HepG2 (cell line): ENCODE data around the gene MAP1LC3A. TPM values are rescaled to one million over a fixed set of nuclear protein-coding genes. Genes with fewer than 3 reads are reported as not detected.

Source experiments
- ARNT ChIP-seq: fragments of 450-650 bp; IDR thresholded peaks from 2 replicates; pipeline ENCODE4 v1.6.1; 2017
- JARID2 ChIP-seq: sonication (generic); formaldehyde crosslinking; IDR thresholded peaks from 2 replicates; pipeline ENCODE4 v1.8.1; 2023; ENCODE audit warnings: missing genetic modification reagents, inconsistent platforms; ENCODE audit not compliant: insufficient replicate concordance
- KLF16 ChIP-seq, 2 experiments: sonication (generic) in 1 of 2; formaldehyde crosslinking in 1 of 2; IDR thresholded peaks; 2 replicates each; pipeline versions ENCODE4 v1.6.1 to v1.8.0; 2016 to 2023; ENCODE audit warnings: missing genetic modification reagents in 2 of 2, missing compliant biosample characterization in 1 of 2
- MAFF ChIP-seq: IDR thresholded peaks from 2 replicates; pipeline ENCODE4 v1.6.1; 2011; ENCODE audit warnings: low read depth, low read length, improper control_type of control experiment
- MIXL1 ChIP-seq: IDR thresholded peaks from 2 replicates; pipeline ENCODE4 v1.6.1; 2016
- POLR2G ChIP-seq: fragments of 200-400 bp; formaldehyde crosslinking; IDR thresholded peaks from 2 replicates; pipeline ENCODE4 v1.6.1; 2018; ENCODE audit warnings: mild to moderate bottlenecking, low read depth, low read length, moderate library complexity
- SOX6 ChIP-seq, 2 experiments: fragments of 450-650 bp in 1 of 2; sonication (generic) in 1 of 2; formaldehyde crosslinking in 1 of 2; IDR thresholded peaks; 2 replicates each; pipeline versions ENCODE4 v1.4.0 to v1.6.1; 2017 to 2020; ENCODE audit warnings: antibody characterized with exemption in 1 of 2, mild to moderate bottlenecking in 1 of 2, missing genetic modification reagents in 1 of 2
- TMF1 ChIP-seq: sonication (generic); formaldehyde crosslinking; IDR thresholded peaks from 2 replicates; pipeline ENCODE4 v1.8.1; 2022; ENCODE audit warnings: low read depth, missing genetic modification reagents
- ZNF674 ChIP-seq: sonication (generic); formaldehyde crosslinking; IDR thresholded peaks from 2 replicates; pipeline ENCODE4 v1.5.0; 2020; ENCODE audit warnings: low read depth, mild to moderate bottlenecking, missing genetic modification reagents
- polyA plus RNA-seq, 8 experiments: library from polyadenylated mRNA; depleted of rRNA in 3 of 8; stranded (reverse) in 7 of 8; unstranded in 1 of 8; fragments of >200 nt; fragmentation: Illumina TruSeq in 4 of 8; extraction: Trizol in 4 of 8; gene quantifications; 2 replicates each; pipeline versions ENCODE4 v1.2.1 to v1.2.3, GENCODE V29; 2011 to 2016; ENCODE audit warnings: low read depth in 4 of 8, missing spikeins in 1 of 8, mixed read lengths in 1 of 8; ENCODE audit not compliant: insufficient read depth in 1 of 8
- total RNA-seq, 5 experiments: library from RNA; depleted of rRNA; stranded (reverse); fragments of >200 nt; fragmentation: Illumina TruSeq; extraction: Trizol; gene quantifications; 2 replicates each; pipeline ENCODE4 v1.2.3, GENCODE V29; 2016; ENCODE audit warnings: low read depth in 1 of 5
- TF ChIP-seq, protein P1 (sequence below): sonication (generic); formaldehyde crosslinking; IDR thresholded peaks from 2 replicates; pipeline ENCODE4 v1.4.0; 2020; ENCODE audit warnings: mild to moderate bottlenecking, missing genetic modification reagents
- TF ChIP-seq, protein P2 (sequence below): sonication (generic); formaldehyde crosslinking; IDR thresholded peaks from 2 replicates; pipeline ENCODE4 v1.4.0; 2020; ENCODE audit warnings: mild to moderate bottlenecking, missing genetic modification reagents
- TF ChIP-seq, protein P3 (sequence below): sonication (generic); formaldehyde crosslinking; IDR thresholded peaks from 2 replicates; pipeline ENCODE4 v1.9.0; 2021; ENCODE audit warnings: missing genetic modification reagents, borderline replicate concordance
- TF ChIP-seq, protein P4 (sequence below): sonication (generic); formaldehyde crosslinking; IDR thresholded peaks from 2 replicates; pipeline ENCODE4 v1.5.1; 2020; ENCODE audit warnings: mild to moderate bottlenecking, missing genetic modification reagents

MAP1LC3A gene
- total and polyA plus RNA-seq, 2 of the 13 experiments (the other 11 are each of a cell fraction or from before 2014, with no cell fraction given): not detected

DNA sequence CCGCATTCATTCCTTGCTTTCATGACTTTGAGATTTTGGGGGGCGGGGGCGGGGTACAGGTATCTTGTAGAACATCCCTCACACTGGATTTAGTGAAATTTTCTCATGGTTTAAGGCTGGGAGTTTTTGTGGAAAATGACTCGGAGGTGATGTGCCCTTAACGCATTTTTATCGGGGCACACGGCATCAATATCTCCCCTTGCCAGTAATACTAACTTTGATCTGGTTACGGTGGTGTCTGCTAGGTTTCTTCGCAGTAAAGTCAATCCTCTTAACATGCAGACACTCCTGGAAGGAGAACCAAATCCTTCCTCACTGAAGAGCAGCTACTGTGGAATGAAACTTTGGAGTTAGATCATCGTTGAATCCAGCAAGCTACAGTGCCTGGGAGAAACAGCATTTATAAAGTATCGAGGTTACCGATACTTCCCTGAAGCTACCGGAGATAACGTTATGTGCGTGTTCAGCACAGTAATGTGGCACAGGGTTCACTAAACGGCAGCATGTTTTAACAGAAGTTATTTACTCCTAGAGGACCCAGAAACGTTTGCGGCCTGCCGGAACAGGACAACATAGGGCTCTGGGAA is 43.5 kb upstream of the MAP1LC3A start (continued):
- TF ChIP-seq, protein P1, sequence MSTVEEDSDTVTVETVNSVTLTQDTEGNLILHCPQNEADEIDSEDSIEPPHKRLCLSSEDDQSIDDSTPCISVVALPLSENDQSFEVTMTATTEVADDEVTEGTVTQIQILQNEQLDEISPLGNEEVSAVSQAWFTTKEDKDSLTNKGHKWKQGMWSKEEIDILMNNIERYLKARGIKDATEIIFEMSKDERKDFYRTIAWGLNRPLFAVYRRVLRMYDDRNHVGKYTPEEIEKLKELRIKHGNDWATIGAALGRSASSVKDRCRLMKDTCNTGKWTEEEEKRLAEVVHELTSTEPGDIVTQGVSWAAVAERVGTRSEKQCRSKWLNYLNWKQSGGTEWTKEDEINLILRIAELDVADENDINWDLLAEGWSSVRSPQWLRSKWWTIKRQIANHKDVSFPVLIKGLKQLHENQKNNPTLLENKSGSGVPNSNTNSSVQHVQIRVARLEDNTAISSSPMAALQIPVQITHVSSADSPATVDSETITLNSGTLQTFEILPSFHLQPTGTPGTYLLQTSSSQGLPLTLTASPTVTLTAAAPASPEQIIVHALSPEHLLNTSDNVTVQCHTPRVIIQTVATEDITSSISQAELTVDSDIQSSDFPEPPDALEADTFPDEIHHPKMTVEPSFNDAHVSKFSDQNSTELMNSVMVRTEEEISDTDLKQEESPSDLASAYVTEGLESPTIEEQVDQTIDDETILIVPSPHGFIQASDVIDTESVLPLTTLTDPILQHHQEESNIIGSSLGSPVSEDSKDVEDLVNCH (CRISPR knock-in tag): 0 out of 2 replicates have a peak, but pooled peaks have one; percentile 48
- TF ChIP-seq POLR2G (0 out of 2 replicates have a peak, but pooled peaks have one; percentile 52), ARNT (no peak), ZNF674 (no peak), MIXL1 (CRISPR knock-in tag) (no peak; the same call in 1 of the 2 replicates), JARID2 (CRISPR knock-in tag) (peak; percentile 68), TMF1 (CRISPR knock-in tag) (peak; percentile 22; the same call in 1 of the 2 replicates), KLF16 (CRISPR knock-in tag; IDR thresholded peaks at IDR 0.05) (peak in 1 of 2 experiments; percentile 69; a peak in 1 of 4 replicates), SOX6 (IDR thresholded peaks at IDR 0.05) (no peak), SOX6 (CRISPR knock-in tag; IDR thresholded peaks at IDR 0.05) (no peak), MAFF (no peak)
- TF ChIP-seq, protein P2, sequence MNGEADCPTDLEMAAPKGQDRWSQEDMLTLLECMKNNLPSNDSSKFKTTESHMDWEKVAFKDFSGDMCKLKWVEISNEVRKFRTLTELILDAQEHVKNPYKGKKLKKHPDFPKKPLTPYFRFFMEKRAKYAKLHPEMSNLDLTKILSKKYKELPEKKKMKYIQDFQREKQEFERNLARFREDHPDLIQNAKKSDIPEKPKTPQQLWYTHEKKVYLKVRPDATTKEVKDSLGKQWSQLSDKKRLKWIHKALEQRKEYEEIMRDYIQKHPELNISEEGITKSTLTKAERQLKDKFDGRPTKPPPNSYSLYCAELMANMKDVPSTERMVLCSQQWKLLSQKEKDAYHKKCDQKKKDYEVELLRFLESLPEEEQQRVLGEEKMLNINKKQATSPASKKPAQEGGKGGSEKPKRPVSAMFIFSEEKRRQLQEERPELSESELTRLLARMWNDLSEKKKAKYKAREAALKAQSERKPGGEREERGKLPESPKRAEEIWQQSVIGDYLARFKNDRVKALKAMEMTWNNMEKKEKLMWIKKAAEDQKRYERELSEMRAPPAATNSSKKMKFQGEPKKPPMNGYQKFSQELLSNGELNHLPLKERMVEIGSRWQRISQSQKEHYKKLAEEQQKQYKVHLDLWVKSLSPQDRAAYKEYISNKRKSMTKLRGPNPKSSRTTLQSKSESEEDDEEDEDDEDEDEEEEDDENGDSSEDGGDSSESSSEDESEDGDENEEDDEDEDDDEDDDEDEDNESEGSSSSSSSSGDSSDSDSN (CRISPR knock-in tag): no peak; the same call in 1 of the 2 replicates
- TF ChIP-seq, protein P3, sequence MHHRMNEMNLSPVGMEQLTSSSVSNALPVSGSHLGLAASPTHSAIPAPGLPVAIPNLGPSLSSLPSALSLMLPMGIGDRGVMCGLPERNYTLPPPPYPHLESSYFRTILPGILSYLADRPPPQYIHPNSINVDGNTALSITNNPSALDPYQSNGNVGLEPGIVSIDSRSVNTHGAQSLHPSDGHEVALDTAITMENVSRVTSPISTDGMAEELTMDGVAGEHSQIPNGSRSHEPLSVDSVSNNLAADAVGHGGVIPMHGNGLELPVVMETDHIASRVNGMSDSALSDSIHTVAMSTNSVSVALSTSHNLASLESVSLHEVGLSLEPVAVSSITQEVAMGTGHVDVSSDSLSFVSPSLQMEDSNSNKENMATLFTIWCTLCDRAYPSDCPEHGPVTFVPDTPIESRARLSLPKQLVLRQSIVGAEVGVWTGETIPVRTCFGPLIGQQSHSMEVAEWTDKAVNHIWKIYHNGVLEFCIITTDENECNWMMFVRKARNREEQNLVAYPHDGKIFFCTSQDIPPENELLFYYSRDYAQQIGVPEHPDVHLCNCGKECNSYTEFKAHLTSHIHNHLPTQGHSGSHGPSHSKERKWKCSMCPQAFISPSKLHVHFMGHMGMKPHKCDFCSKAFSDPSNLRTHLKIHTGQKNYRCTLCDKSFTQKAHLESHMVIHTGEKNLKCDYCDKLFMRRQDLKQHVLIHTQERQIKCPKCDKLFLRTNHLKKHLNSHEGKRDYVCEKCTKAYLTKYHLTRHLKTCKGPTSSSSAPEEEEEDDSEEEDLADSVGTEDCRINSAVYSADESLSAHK (CRISPR knock-in tag): peak; percentile 69; the same call in 1 of the 2 replicates
- TF ChIP-seq, protein P4, sequence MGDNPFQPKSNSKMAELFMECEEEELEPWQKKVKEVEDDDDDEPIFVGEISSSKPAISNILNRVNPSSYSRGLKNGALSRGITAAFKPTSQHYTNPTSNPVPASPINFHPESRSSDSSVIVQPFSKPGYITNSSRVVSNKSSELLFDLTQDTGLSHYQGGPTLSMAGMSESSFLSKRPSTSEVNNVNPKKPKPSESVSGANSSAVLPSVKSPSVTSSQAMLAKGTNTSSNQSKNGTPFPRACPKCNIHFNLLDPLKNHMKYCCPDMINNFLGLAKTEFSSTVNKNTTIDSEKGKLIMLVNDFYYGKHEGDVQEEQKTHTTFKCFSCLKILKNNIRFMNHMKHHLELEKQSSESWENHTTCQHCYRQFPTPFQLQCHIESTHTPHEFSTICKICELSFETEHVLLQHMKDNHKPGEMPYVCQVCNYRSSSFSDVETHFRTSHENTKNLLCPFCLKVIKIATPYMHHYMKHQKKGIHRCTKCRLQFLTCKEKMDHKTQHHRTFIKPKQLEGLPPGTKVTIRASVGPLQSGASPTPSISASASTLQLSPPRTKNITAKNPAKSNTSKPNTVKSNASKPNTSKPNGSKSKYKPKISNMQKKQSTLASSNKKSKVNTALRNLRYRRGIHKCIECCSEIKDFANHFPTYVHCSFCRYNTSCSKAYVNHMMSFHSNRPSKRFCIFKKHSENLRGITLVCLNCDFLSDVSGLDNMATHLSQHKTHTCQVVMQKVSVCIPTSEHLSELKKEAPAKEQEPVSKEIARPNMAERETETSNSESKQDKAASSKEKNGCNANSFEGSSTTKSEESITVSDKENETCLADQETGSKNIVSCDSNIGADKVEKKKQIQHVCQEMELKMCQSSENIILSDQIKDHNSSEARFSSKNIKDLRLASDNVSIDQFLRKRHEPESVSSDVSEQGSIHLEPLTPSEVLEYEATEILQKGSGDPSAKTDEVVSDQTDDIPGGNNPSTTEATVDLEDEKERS (CRISPR knock-in tag): no peak
